ENCODE data around the gene GET3. TPM values are rescaled to one million over a fixed set of nuclear protein-coding genes. Genes with fewer than 3 reads are reported as not detected.

GET3 gene
- polyA plus RNA-seq, 1 of the 3 experiments (the other 2 are of a cell fraction): 264 TPM

DNA sequence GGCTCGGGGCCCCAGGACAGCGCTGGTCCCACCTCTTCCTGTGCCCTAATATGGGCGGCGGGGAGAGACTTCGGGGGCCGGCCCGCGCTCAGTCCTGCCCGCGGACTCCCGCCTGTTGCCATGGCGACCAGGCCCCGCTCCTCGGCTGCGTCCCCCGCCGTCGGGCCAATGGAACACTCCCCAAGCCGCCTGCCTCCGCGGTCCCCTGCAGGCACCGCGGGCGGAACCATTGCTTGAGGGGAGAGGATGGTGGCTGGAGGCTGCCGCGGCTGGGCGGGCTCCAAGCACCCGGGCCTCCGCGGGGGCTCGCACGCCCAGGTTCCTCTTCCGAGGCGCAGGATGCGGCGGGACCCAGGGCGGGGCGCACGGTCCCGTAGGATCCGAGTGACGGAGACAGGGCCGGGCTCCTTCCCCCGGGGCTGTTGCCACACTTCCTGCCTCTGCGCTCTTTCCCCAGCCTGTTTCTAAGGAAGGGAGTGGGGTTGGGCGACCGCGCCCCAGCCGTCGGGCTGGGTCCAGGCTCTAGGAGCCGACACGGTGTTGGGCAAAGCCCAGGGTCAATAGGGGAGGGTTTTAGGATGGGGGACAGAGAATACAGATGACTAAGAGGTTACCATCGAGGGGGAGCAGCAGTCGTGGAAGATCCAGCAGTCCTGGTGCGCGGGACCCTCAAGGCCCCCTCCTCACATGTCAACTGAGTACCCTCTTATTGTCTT is 52.8 kb downstream of the GET3 start:
- Histone ChIP-seq H3K9me2 (no peaks in the 10 kb centered on the region), H3F3A (replicated peaks; ENCODE audit: insufficient read depth) (peaks cover 59% of the 10 kb centered on the region), H3K27ac (ENCODE audit: low read depth in 2 of 2, low read length in 1 of 2) (peak overlapping the region; percentile 96 to 97), H3K36me3 (replicated peaks in 1 of 2; ENCODE audit: control insufficient read depth in 1 of 2, insufficient read depth in 2 of 2, low read length in 1 of 2) (peaks cover 0 to 6% of the 10 kb centered on the region in 2 experiments), H3K79me2 (ENCODE audit: insufficient read depth) (peaks cover 20% of the 10 kb centered on the region), H3K4me1 (ENCODE audit: control insufficient read depth in 1 of 2, insufficient read depth in 2 of 2, low read depth in 1 of 2, low read length in 1 of 2) (peaks cover 38 to 53% of the 10 kb centered on the region in 2 experiments), H3K9me3 (no peaks in the 10 kb centered on the region), H2AFZ (ENCODE audit: low read depth) (peak overlapping the region; percentile 63; the same call in 1 of the 2 replicates), H4K20me1 (ENCODE audit: insufficient read depth) (peaks cover 17% of the 10 kb centered on the region), H3K4me2 (peak overlapping the region; percentile 88), H3K9ac (peak overlapping the region; percentile 95), H3K27me3 (ENCODE audit: insufficient read depth) (no peaks in the 10 kb centered on the region), H3K4me3 (ENCODE audit: low read depth in 2 of 2, low read length in 1 of 2) (peak overlapping the region; percentile 55 to 80)
- CTCF ChIA-PET: interaction anchor here (1.1 to 17.1 kb wide), 6 partner anchors 12 to 57 kb away, joined by 3 to 447 read pairs (median 30); partner anchors contain the start of gene HOOK2
- POLR2A ChIA-PET: interaction anchor here (1.1 to 4.4 kb wide), 4 partner anchors 12 to 38 kb away, joined by 3 to 88 read pairs (median 5); no protein-coding TSS in a partner anchor
- WGBS (ENCODE audit: low lambda C conversion rate): 3% methylated on average over 18 of the region's 56 CpGs
- DNase-seq: peak; percentile 92
- TF ChIP-seq RCOR1 (IDR thresholded peaks at IDR 0.05; ENCODE audit: low read length) (no peak), GATA2 (CRISPR knock-in tag; IDR thresholded peaks at IDR 0.05) (no peak), EZH2phosphoT487 (IDR thresholded peaks at IDR 0.05; ENCODE audit: borderline replicate concordance, low read depth) (no peak), CHD2 (IDR thresholded peaks at IDR 0.05; ENCODE audit: low read length, partially characterized antibody) (no peak), NRF1 (IDR thresholded peaks at IDR 0.05; ENCODE audit: low read depth, low read length) (no peak), ZBTB33 (IDR thresholded peaks at IDR 0.05; ENCODE audit: borderline replicate concordance, low read depth) (no peak), GABPA (IDR thresholded peaks at IDR 0.05; ENCODE audit: low read depth) (peak; percentile 38; the same call in 1 of the 2 replicates), TCF12 (IDR thresholded peaks at IDR 0.05) (no peak), TEAD4 (IDR thresholded peaks at IDR 0.05; ENCODE audit: borderline replicate concordance, insufficient read depth) (no peak), REST (IDR thresholded peaks at IDR 0.05; ENCODE audit: low read depth, low read length) (no peak), SMC3 (IDR thresholded peaks at IDR 0.05; ENCODE audit: low read depth, low read length) (no peak), PBX3 (IDR thresholded peaks at IDR 0.05) (no peak), IRF3 (IDR thresholded peaks at IDR 0.05; ENCODE audit: low read depth, low read length) (no peak), SIN3A (IDR thresholded peaks at IDR 0.05; ENCODE audit: borderline replicate concordance, low read depth, low read length) (0 out of 2 replicates have a peak, but pooled peaks have one; percentile 11), RAD21 (IDR thresholded peaks at IDR 0.05; ENCODE audit: low read length) (no peak), TAF1 (IDR thresholded peaks at IDR 0.05; ENCODE audit: borderline replicate concordance, low read depth, low read length) (peak; percentile 17; the same call in 1 of the 2 replicates), MXI1 (IDR thresholded peaks at IDR 0.05; ENCODE audit: low read depth, low read length) (peak; percentile 60), POLR2AphosphoS5 (IDR thresholded peaks at IDR 0.05; ENCODE audit: low read depth, low read length) (peak; percentile 51; the same call in 1 of the 2 replicates), JUND (IDR thresholded peaks at IDR 0.05) (no peak)
- TF ChIP-seq, protein P1, sequence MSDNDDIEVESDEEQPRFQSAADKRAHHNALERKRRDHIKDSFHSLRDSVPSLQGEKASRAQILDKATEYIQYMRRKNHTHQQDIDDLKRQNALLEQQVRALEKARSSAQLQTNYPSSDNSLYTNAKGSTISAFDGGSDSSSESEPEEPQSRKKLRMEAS (IDR thresholded peaks at IDR 0.05; ENCODE audit: low read depth): 0 out of 2 replicates have a peak, but pooled peaks have one; percentile 53
- TF ChIP-seq, protein P2, sequence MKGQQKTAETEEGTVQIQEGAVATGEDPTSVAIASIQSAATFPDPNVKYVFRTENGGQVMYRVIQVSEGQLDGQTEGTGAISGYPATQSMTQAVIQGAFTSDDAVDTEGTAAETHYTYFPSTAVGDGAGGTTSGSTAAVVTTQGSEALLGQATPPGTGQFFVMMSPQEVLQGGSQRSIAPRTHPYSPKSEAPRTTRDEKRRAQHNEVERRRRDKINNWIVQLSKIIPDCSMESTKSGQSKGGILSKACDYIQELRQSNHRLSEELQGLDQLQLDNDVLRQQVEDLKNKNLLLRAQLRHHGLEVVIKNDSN (IDR thresholded peaks at IDR 0.05; ENCODE audit: borderline replicate concordance, low read depth): no peak
- TF ChIP-seq, protein P3, sequence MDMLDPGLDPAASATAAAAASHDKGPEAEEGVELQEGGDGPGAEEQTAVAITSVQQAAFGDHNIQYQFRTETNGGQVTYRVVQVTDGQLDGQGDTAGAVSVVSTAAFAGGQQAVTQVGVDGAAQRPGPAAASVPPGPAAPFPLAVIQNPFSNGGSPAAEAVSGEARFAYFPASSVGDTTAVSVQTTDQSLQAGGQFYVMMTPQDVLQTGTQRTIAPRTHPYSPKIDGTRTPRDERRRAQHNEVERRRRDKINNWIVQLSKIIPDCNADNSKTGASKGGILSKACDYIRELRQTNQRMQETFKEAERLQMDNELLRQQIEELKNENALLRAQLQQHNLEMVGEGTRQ (IDR thresholded peaks at IDR 0.05; ENCODE audit: borderline replicate concordance, low read depth, low read length): no peak
